H1 (cell line): ENCODE data around the gene RBP7. TPM values are rescaled to one million over a fixed set of nuclear protein-coding genes. Genes with fewer than 3 reads are reported as not detected.

Experiments used
- BACH1 ChIP-seq: IDR thresholded peaks from 2 replicates; pipeline ENCODE4 v1.6.1; 2012; ENCODE audit warnings: low read length, improper control_type of control experiment
- BRCA1 ChIP-seq: IDR thresholded peaks from 2 replicates; pipeline ENCODE4 v1.6.1; 2012; ENCODE audit warnings: low read depth, low read length, improper control_type of control experiment
- CBX5 ChIP-seq: fragments of 300-800, 300-1000 bp; sonication (generic); IDR thresholded peaks from 2 replicates; pipeline ENCODE4 v1.7.1; 2016; ENCODE audit warnings: antibody characterized with exemption, low read length, low read depth
- CREB1 ChIP-seq: IDR thresholded peaks from 2 replicates; pipeline ENCODE4 v1.6.1; 2012; ENCODE audit warnings: inconsistent platforms
- CTBP2 ChIP-seq: IDR thresholded peaks from 2 replicates; pipeline ENCODE4 v1.7.0; 2011; ENCODE audit warnings: borderline replicate concordance, mild to moderate bottlenecking, moderate library complexity, mixed read lengths, low read length; ENCODE audit not compliant: insufficient read depth, insufficient read length
- E2F6 ChIP-seq: IDR thresholded peaks from 2 replicates; pipeline ENCODE4 v1.6.1; 2012; ENCODE audit warnings: inconsistent platforms
- HDAC2 ChIP-seq, 2 experiments: fragments of 300-600 bp in 1 of 2; sonication (generic) in 1 of 2; IDR thresholded peaks; 2 replicates each; pipeline ENCODE4 v1.6.1; 2011 to 2012; ENCODE audit warnings: low read depth in 2 of 2, low read length in 2 of 2, mild to moderate bottlenecking in 2 of 2, moderate library complexity in 2 of 2, borderline replicate concordance in 1 of 2, inconsistent platforms in 1 of 2
- POLR2A ChIP-seq, 2 experiments: IDR thresholded peaks; 1 replicate in 1 of 2; 2 replicates in 1 of 2; pipeline ENCODE4 v1.6.1; 2011; ENCODE audit warnings: low read depth in 2 of 2, low read length in 2 of 2, mild to moderate bottlenecking in 2 of 2; ENCODE audit errors: control extremely low read depth in 1 of 2
- RBBP5 ChIP-seq: IDR thresholded peaks from 2 replicates; pipeline ENCODE4 v1.7.1; 2012; ENCODE audit warnings: low read depth, mild to moderate bottlenecking, inconsistent platforms, low read length, moderate library complexity, borderline replicate concordance
- SP1 ChIP-seq: IDR thresholded peaks from 2 replicates; pipeline ENCODE4 v1.6.1; 2011; ENCODE audit warnings: low read depth, low read length
- SP4 ChIP-seq: IDR thresholded peaks from 2 replicates; pipeline ENCODE4 v1.6.1; 2012; ENCODE audit warnings: low read length, inconsistent platforms
- TBP ChIP-seq: IDR thresholded peaks from 2 replicates; pipeline ENCODE4 v1.6.1; 2011; ENCODE audit warnings: low read depth, low read length, improper control_type of control experiment
- polyA plus RNA-seq, 7 experiments: library from polyadenylated mRNA; depleted of rRNA in 3 of 7; stranded (reverse) in 5 of 7; unstranded in 2 of 7; fragments of >200 nt in 5 of 7; fragments of 200-250 nt in 2 of 7; gene quantifications; 1 replicate in 5 of 7; 2 replicates in 1 of 7; 4 replicates in 1 of 7; pipeline versions ENCODE4 v1.2.1 to v1.2.3, GENCODE V29; 2011 to 2013; ENCODE audit warnings: missing spikeins in 2 of 7, mixed read lengths in 2 of 7
- total RNA-seq: library from RNA; stranded (reverse); fragmentation: NEBNext Ultra II Directional; extraction: Animal tissue kit (Norgen Biotek cat#: 25700); gene quantifications from 2 replicates; pipeline ENCODE4 v1.2.1, GENCODE V29; 2021

The RBP7 gene
- total and polyA plus RNA-seq, 2 of the 8 experiments (the other 6 are each of a cell fraction or from before 2014, with no cell fraction given) = 5.7 to 7.2 TPM

DNA sequence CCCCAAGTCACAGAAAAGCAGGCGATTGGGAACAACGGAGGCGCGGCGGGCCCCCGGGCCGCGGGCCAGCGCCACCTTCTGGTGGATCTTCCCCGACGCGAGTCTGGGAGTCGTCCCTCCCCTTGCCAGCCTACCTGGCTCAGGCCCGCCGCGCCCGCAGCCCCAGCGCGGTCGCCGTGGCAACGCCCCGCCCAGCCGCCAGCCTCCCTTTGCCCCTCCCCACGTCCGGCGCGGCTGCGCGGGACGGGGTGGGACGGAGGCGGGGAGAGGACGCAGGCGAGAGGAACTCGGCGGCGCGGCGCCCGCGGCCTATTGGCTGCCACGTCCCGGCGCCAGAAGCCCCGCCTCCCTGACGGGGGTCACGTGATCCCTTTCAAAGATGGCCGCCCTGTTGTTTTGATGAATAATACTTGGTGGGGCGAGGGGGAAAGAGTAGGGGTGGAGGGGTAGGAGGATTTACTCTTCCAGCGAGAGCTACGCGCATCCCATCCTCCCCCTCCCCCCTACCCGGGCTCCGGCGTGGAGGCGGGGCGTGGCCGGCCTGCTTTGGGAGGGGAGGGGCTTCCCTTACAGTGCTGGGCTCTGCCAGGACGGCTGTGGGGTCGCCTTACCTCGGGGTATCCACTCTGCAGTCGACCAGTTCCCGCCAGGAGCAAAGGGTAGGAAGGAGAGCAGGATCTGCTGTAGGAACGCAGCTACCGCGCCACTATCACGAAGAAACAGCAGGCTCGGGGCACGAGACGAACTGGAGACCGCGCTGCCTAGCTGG lies 35.7 kb downstream of the RBP7 start, which contains the start of gene UBE4B (continued):
- TF ChIP-seq RBBP5 = no peak
- peak; percentile 75 for TF ChIP-seq TBP
- TF ChIP-seq BRCA1 = no peak
- TF ChIP-seq HDAC2 (IDR thresholded peaks at IDR 0.05; ENCODE audit: borderline replicate concordance in 1 of 2, low read depth in 2 of 2, low read length in 2 of 2) = peak in 1 of 2 experiments; percentile 15; a peak in 1 of 4 replicates
- TF ChIP-seq CBX5 = no peak
- peak; percentile 41; the same call in 1 of the 2 replicates for TF ChIP-seq SP1
- peak; percentile 49 for TF ChIP-seq CREB1
- TF ChIP-seq E2F6 = peak; percentile 55
- no peak for TF ChIP-seq CTBP2
- peak; percentile 62; the same call in 1 of the 2 replicates for TF ChIP-seq SP4
- peak; percentile 68 to 87 for TF ChIP-seq POLR2A (IDR thresholded peaks at IDR 0.05; ENCODE audit: control extremely low read depth in 1 of 2, low read depth in 2 of 2, low read length in 2 of 2)
- TF ChIP-seq BACH1 = peak; percentile 53
